ENCODE measurements around the gene WNT6. TPM values are rescaled to one million over a fixed set of nuclear protein-coding genes. Genes with fewer than 3 reads are reported as not detected.

Gene WNT6
- total and polyA plus RNA-seq, 2 of the 8 experiments (the other 6 are each of a cell fraction or from before 2014, with no cell fraction given): not detected

GRCh38 chr2:218893349-218894150, 33.9 kb downstream of the WNT6 start:
- peaks cover 4% of the 10 kb centered on the region; the same call in 1 of the 2 replicates for H3K23me2 ChIP-seq (ENCODE audit: low read depth, low read length)
- 0 out of 2 replicates have a peak overlapping the region, but pooled peaks have one; percentile 1 for H2AK5ac ChIP-seq (ENCODE audit: low read depth, low read length)
- H3K18ac ChIP-seq (ENCODE audit: extremely low read depth, low read length): peak overlapping the region; percentile 19; the same call in 1 of the 2 replicates
- peak overlapping the region; percentile 42 to 70 for H3K4me2 ChIP-seq (ENCODE audit: insufficient read depth in 1 of 2, low read depth in 2 of 2, low read length in 2 of 2)
- no peaks in the 10 kb centered on the region for H3K79me2 ChIP-seq (ENCODE audit: control insufficient read depth in 1 of 2, insufficient read depth in 2 of 2, low read length in 2 of 2)
- peaks cover 3 to 49% (median 19%) of the 10 kb centered on the region in 4 experiments for H3K4me1 ChIP-seq (replicated peaks in 1 of 4; ENCODE audit: control insufficient read depth in 3 of 4, insufficient read depth in 4 of 4, low read length in 3 of 4)
- H3K36me3 ChIP-seq (ENCODE audit: control insufficient read depth in 2 of 4, insufficient read depth in 4 of 4, low read length in 3 of 4): no peaks in the 10 kb centered on the region
- H3K23ac ChIP-seq (ENCODE audit: insufficient read length): no peak overlapping the region
- peak overlapping the region in 3 of 4 experiments; percentile 26 to 55 (median 32); a peak in 3 of 8 replicates for H3K4me3 ChIP-seq (ENCODE audit: extremely low read depth in 1 of 4, insufficient read depth in 2 of 4, low read depth in 3 of 4, low read length in 4 of 4)
- H3K27ac ChIP-seq (ENCODE audit: low read depth, low read length): no peak overlapping the region
- peaks cover 11 to 15% of the 10 kb centered on the region in 2 experiments for H4K20me1 ChIP-seq (replicated peaks in 1 of 2; ENCODE audit: control insufficient read depth in 1 of 2, insufficient read depth in 2 of 2, low read length in 2 of 2)
- H3K27me3 ChIP-seq (replicated peaks in 1 of 4; ENCODE audit: control insufficient read depth in 3 of 4, extremely low read depth in 1 of 4, insufficient read depth in 3 of 4, low read length in 3 of 4): peaks cover 83 to 95% (median 91%) of the 10 kb centered on the region in 4 experiments
- H3K79me1 ChIP-seq (ENCODE audit: low read depth, low read length): no peaks in the 10 kb centered on the region
- 0 out of 2 replicates have a peak, but pooled peaks have one; percentile 49 for TF ChIP-seq CBX8 (IDR thresholded peaks at IDR 0.05; ENCODE audit: borderline replicate concordance, low read depth, low read length)
- TF ChIP-seq RNF2 (IDR thresholded peaks at IDR 0.05; ENCODE audit: borderline replicate concordance, low read depth, low read length, missing control alignments, poor library complexity, severe bottlenecking): peak; percentile 49
- TF ChIP-seq ATF2 (IDR thresholded peaks at IDR 0.05; ENCODE audit: low read length): no peak
- TF ChIP-seq JUND (IDR thresholded peaks at IDR 0.05; ENCODE audit: low read length): no peak
- TF ChIP-seq EZH2 (IDR thresholded peaks at IDR 0.05; ENCODE audit: low read depth, low read length, severe bottlenecking): peak; percentile 88
- TF ChIP-seq SUZ12 (IDR thresholded peaks at IDR 0.05; ENCODE audit: low read length): peak; percentile 81
- no peak for FAIRE-seq
- ChIA-PET CTCF (ENCODE audit: partially characterized antibody) (interaction anchor here (0.6 to 17.9 kb wide), 16 partner anchors 14 to 109 kb away, joined by 3 to 783 read pairs (median 8); partner anchors contain the start of genes WNT10A and WNT6), POLR2A (ENCODE audit: partially characterized antibody) (interaction anchor here (0.8 to 1.6 kb wide), 3 partner anchors 9 to 22 kb away, joined by 3 to 6 read pairs (median 4); no protein-coding TSS in a partner anchor)
- no peak overlapping the region for H4K91ac ChIP-seq (replicated peaks; ENCODE audit: insufficient read length, low read length)
- peak overlapping the region; percentile 73; the same call in 1 of the 2 replicates for H2AFZ ChIP-seq (ENCODE audit: low read length)
- no peak overlapping the region for H3K14ac ChIP-seq (ENCODE audit: insufficient read length)
- H3K4ac ChIP-seq (replicated peaks; ENCODE audit: insufficient read length, low read depth, low read length): no peak overlapping the region
- no peak overlapping the region for H4K5ac ChIP-seq (ENCODE audit: insufficient read length, low read depth, low read length)
- H2BK5ac ChIP-seq (ENCODE audit: low read depth, low read length): no peak overlapping the region
- H2BK15ac ChIP-seq (ENCODE audit: low read length): no peak overlapping the region; the same call in 1 of the 2 replicates
- no peak overlapping the region for H2BK20ac ChIP-seq (ENCODE audit: low read length)
- 23% methylated on average over 9 of the region's 10 CpGs; no CpG with 5 or more reads in 1 of the 2 experiments for WGBS, 2 experiments (ENCODE audit: extremely low coverage in 1 of 2, insufficient coverage in 1 of 2, insufficient read length in 1 of 2, insufficient replicate concordance in 2 of 2, low coverage in 1 of 2, low lambda C conversion rate in 2 of 2, missing lambda C conversion rate in 1 of 2)
- DNase-seq (ENCODE audit: low read depth in 1 of 2, low spot score in 2 of 2): no peak
- no peak overlapping the region for H3K56ac ChIP-seq (replicated peaks; ENCODE audit: insufficient read length, low read depth, low read length)
- no peak overlapping the region for H4K8ac ChIP-seq (ENCODE audit: extremely low read depth, insufficient read depth, low read length)
- 0 out of 2 replicates have a peak overlapping the region, but pooled peaks have one; percentile 60 for H2BK12ac ChIP-seq (ENCODE audit: low read depth, low read length)
- H2BK120ac ChIP-seq (replicated peaks; ENCODE audit: low read depth, low read length): no peak overlapping the region
- H3K9ac ChIP-seq (replicated peaks in 1 of 4; ENCODE audit: extremely low read depth in 1 of 4, low read depth in 3 of 4, low read length in 3 of 4): no peak overlapping the region; a peak in 1 of 7 replicates
- H3K9me3 ChIP-seq (ENCODE audit: insufficient read depth in 2 of 2, low read depth in 1 of 2, low read length in 1 of 2): no peaks in the 10 kb centered on the region; a peak in 1 of 4 replicates
